ENCODE results near the gene ELL2. TPM values are rescaled to one million over a fixed set of nuclear protein-coding genes. Genes with fewer than 3 reads are reported as not detected.

The ELL2 gene
- total RNA-seq, 1 donor from 2014 or later = 21.6 TPM

DNA sequence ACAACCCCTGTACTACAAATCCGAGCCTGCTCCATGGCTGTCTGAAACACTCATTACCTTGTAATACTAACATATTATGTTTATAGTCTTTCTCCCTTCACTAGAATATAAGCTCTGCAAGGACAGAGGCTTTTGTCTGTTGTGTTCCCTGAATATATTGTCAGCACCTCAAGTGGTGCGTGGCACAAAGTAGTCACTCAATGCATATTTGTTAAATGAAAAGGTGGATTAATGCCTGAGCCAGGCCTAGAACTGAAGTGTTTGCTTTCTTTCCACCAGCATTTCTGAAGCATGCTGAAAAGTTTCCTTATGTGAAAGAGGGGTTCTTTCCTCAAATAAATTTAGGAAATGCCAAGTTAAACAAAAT is 36.3 kb downstream of the ELL2 start:
- H3K4me1 Mint-ChIP-seq (ENCODE audit: unreplicated experiment) = peaks cover 9% of the 10 kb centered on the region
- TF ChIP-seq, protein P1, sequence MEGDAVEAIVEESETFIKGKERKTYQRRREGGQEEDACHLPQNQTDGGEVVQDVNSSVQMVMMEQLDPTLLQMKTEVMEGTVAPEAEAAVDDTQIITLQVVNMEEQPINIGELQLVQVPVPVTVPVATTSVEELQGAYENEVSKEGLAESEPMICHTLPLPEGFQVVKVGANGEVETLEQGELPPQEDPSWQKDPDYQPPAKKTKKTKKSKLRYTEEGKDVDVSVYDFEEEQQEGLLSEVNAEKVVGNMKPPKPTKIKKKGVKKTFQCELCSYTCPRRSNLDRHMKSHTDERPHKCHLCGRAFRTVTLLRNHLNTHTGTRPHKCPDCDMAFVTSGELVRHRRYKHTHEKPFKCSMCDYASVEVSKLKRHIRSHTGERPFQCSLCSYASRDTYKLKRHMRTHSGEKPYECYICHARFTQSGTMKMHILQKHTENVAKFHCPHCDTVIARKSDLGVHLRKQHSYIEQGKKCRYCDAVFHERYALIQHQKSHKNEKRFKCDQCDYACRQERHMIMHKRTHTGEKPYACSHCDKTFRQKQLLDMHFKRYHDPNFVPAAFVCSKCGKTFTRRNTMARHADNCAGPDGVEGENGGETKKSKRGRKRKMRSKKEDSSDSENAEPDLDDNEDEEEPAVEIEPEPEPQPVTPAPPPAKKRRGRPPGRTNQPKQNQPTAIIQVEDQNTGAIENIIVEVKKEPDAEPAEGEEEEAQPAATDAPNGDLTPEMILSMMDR (IDR thresholded peaks at IDR 0.05; ENCODE audit: unreplicated experiment) = no peak
- DNase-seq (ENCODE audit: low spot score) = no peak
- no peak overlapping the region for H3K27ac Mint-ChIP-seq (ENCODE audit: unreplicated experiment)
- no peak overlapping the region for H3K4me3 Mint-ChIP-seq (ENCODE audit: unreplicated experiment)
- H3K27me3 Mint-ChIP-seq (ENCODE audit: unreplicated experiment) = peaks cover 5% of the 10 kb centered on the region
- no peaks in the 10 kb centered on the region for H3K36me3 Mint-ChIP-seq (ENCODE audit: low read depth, unreplicated experiment)
- H3K9me3 Mint-ChIP-seq (ENCODE audit: unreplicated experiment) = no peaks in the 10 kb centered on the region

DNA sequence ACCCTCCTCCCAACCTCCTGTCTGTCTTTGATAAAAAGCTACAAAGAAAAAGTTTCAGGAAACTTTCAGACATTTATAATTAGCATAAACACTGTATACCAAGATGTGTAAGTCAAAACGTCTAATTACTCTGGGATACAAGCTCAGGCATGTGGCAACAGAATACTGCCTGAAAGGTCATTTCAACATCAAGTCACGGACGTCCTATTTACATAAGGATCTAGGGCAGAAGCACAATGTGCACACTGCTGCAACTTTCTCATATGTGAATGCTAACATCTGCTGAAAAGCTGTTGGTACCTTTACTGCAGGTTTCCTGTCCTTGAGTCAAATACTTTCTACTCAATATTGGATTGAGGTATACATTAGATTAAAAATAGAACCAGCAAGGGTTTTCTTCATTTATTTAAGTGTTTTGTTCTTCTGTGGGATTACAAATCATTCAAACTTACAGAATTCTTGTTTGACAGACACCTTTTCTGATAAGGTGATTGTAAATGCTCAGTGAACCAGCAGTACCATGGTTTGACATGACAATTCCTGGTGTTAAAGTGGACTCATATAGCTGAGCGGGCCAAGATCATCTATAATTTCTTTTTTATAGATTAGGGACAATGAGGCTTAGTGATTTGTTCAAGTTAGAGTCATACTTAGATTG is 36.8 kb downstream of the ELL2 start:
- Mint-ChIP-seq H3K27ac (ENCODE audit: unreplicated experiment) (no peak overlapping the region), H3K9me3 (ENCODE audit: unreplicated experiment) (no peaks in the 10 kb centered on the region), H3K4me3 (ENCODE audit: unreplicated experiment) (no peak overlapping the region), H3K27me3 (ENCODE audit: unreplicated experiment) (peaks cover 5% of the 10 kb centered on the region), H3K36me3 (ENCODE audit: low read depth, unreplicated experiment) (no peaks in the 10 kb centered on the region), H3K4me1 (ENCODE audit: unreplicated experiment) (peaks cover 9% of the 10 kb centered on the region)
- TF ChIP-seq, protein P1 (IDR thresholded peaks at IDR 0.05; ENCODE audit: unreplicated experiment) = no peak
- DNase-seq (ENCODE audit: low spot score) = no peak

DNA sequence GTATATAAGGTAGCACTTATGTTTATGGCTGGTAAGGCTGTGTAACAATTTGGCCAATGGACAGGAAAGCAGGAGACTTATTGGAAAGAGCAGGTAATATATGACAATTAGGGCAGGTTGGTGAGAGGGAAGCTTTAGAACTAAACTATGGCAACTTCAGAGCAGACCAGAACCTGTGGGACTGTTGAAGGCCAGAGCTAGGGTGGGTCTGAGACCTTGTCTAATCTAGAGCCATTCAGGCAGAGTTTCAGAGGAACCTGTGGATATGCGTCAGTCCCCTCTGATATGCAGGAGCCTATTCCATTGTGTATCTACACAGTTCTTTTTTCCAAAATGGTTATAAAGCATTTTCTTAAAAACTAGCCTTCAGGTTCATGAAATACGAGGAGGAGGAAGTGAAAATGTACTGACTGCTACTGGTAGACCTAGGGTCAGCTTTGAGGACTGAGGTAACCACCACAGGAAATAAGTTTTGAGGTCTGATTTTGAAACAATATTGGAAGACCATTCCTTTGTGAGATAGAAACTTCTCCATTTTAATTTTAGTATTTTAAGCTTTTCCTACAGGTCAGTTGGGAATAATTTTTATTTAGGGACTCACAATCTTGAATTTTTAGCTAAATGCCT is 37.6 kb downstream of the ELL2 start:
- Mint-ChIP-seq H3K27ac (ENCODE audit: unreplicated experiment) (no peak overlapping the region), H3K27me3 (ENCODE audit: unreplicated experiment) (peaks cover 5% of the 10 kb centered on the region), H3K36me3 (ENCODE audit: low read depth, unreplicated experiment) (no peaks in the 10 kb centered on the region), H3K4me3 (ENCODE audit: unreplicated experiment) (no peak overlapping the region), H3K4me1 (ENCODE audit: unreplicated experiment) (peaks cover 9% of the 10 kb centered on the region), H3K9me3 (ENCODE audit: unreplicated experiment) (no peaks in the 10 kb centered on the region)
- TF ChIP-seq, protein P1 (IDR thresholded peaks at IDR 0.05; ENCODE audit: unreplicated experiment) = no peak
- DNase-seq (ENCODE audit: low spot score) = no peak

DNA sequence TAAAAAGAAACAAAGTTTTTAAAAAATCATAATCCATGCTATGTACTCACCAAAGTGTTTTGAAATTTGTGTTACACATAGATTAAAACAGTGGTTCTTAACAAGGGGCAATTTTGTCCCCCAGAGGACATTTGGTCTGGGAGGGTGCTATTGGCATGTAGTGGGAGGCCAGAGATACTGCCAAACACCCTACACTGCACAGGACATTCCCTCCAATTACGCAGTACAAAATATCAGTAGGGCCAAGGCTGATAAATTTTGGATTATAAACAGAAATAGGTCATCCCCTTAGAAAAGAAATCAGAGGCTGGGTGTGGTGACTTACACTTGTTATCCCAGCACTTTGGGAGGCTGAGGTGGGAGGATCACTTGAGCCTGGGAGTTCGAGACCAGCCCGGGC is 38.9 kb downstream of the ELL2 start:
- H3K36me3 Mint-ChIP-seq (ENCODE audit: low read depth, unreplicated experiment) = no peaks in the 10 kb centered on the region
- TF ChIP-seq, protein P1 (IDR thresholded peaks at IDR 0.05; ENCODE audit: unreplicated experiment) = no peak
- H3K9me3 Mint-ChIP-seq (ENCODE audit: unreplicated experiment) = no peaks in the 10 kb centered on the region
- no peak for DNase-seq (ENCODE audit: low spot score)
- H3K27me3 Mint-ChIP-seq (ENCODE audit: unreplicated experiment) = peaks cover 2% of the 10 kb centered on the region
- no peak overlapping the region for H3K27ac Mint-ChIP-seq (ENCODE audit: unreplicated experiment)
- no peak overlapping the region for H3K4me3 Mint-ChIP-seq (ENCODE audit: unreplicated experiment)
- peaks cover 9% of the 10 kb centered on the region for H3K4me1 Mint-ChIP-seq (ENCODE audit: unreplicated experiment)

DNA sequence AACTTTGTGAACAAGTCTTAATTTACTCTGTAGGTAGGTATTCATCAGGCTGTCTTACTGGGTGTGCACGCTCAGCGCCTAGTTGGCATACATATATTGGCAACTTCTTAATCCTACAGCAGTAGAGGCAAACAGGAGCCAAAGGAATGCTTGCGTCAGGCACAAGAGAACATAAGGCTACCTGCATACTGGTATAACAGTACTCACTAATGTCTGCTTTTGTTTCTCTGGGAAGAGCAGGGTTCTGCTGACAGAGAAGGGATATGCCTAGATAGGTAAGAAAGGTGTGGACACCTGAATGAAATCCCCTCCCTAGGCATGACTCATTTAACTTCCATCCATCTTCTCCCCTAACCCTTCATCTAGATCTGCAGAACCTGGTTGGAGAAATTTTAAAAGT is 40.1 kb downstream of the ELL2 start:
- peaks cover 11% of the 10 kb centered on the region for H3K4me1 Mint-ChIP-seq (ENCODE audit: unreplicated experiment)
- peaks cover 2% of the 10 kb centered on the region for H3K27me3 Mint-ChIP-seq (ENCODE audit: unreplicated experiment)
- DNase-seq (ENCODE audit: low spot score) = no peak
- no peak overlapping the region for H3K4me3 Mint-ChIP-seq (ENCODE audit: unreplicated experiment)
- H3K36me3 Mint-ChIP-seq (ENCODE audit: low read depth, unreplicated experiment) = no peaks in the 10 kb centered on the region
- H3K27ac Mint-ChIP-seq (ENCODE audit: unreplicated experiment) = no peak overlapping the region
- no peaks in the 10 kb centered on the region for H3K9me3 Mint-ChIP-seq (ENCODE audit: unreplicated experiment)
- TF ChIP-seq, protein P1 (IDR thresholded peaks at IDR 0.05; ENCODE audit: unreplicated experiment) = no peak

Measured in endothelial cell (in vitro differentiated cells).